ENCODE results near the gene CLTCL1.
A peak's percentile ranks its signal among the peaks of the same experiment; 100 is the strongest.
"Not testable (repeated sequence)": the region's sequence is repeated elsewhere in the genome, so short reads cannot be mapped to it uniquely, and the experiment has no call there.

Gene CLTCL1

DNA sequence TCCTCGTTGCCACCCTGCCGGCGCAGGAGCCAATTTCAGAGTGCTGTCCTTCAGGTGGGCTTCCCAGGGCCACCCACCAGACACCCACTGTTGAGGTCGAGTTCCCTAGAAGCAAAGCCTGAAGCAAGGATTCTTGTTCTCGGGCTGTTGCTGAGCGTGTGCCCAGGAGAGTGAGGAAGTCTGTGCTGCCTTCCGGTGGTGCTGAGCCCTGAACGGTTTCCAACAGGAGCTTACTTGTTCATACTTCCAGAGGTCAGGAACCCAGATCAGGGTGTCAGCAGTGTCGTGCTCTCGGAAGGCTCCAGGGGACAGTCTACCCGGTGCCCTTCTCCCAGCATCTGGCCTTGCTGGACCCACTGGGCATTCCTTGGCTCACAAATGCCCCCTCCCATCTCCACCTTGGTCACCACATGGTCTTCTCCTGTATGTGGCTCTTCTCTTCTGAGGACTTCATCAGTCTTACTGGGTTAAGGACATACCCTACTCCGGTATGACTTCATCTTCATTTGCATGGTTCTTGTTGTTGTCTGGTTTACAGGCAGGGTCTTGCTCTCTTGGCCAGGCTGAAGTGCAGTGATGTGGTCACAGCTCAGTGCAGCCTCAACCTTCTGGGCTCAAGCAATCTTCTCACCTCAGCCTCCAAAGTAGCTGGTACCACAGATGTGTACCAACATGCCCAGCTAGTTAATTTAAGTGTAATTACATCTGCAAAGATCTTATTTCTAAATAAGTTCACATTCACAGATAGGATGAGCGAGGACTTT lies 124.2 kb downstream of the CLTCL1 start:
- H3K4me3 ChIP-seq (ENCODE audit: low read length), result no peak overlapping the region
- no peak overlapping the region for H3K27ac ChIP-seq (ENCODE audit: low read length)
- peaks cover 60% of the 10 kb centered on the region for H3K27me3 ChIP-seq (ENCODE audit: insufficient read depth, low read length)
- 0 out of 2 replicates have a peak, but pooled peaks cover 2% of the 10 kb centered on the region for H3K4me1 ChIP-seq (ENCODE audit: insufficient read depth, low read length)
- no peaks in the 10 kb centered on the region for H3K36me3 ChIP-seq (ENCODE audit: insufficient read depth, low read depth, low read length)
- H3K9ac ChIP-seq (ENCODE audit: low read depth, low read length), result no peak overlapping the region
- H3K9me3 ChIP-seq (ENCODE audit: insufficient read depth, low read depth, low read length), result no peaks in the 10 kb centered on the region

DNA sequence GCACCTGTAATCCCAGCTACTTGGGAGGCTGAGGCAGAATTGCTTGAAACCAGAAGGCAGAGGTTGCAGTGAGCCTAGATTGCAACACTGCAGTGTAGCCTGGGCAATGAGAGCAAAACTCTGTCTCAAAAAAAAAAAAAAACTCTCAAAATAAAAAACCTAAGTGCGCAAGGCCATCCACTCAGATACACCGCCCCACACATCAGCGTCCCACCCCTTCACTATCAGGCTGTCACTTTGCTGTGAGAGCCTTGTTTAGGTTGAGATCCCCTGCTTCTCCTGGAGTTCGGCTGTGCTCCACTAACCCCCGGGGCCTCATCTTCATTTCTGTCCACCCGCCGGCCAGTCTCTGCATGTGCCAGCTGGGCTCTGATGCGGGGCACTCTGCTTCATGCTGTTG lies 125.1 kb downstream of the CLTCL1 start:
- H3K27me3 ChIP-seq (ENCODE audit: insufficient read depth, low read length), result peaks cover 67% of the 10 kb centered on the region
- H3K27ac ChIP-seq (ENCODE audit: low read length), result no peak overlapping the region
- H3K9me3 ChIP-seq (ENCODE audit: insufficient read depth, low read depth, low read length), result no peaks in the 10 kb centered on the region
- no peak overlapping the region for H3K9ac ChIP-seq (ENCODE audit: low read depth, low read length)
- H3K4me1 ChIP-seq (ENCODE audit: insufficient read depth, low read length), result 0 out of 2 replicates have a peak, but pooled peaks cover 2% of the 10 kb centered on the region
- H3K4me3 ChIP-seq (ENCODE audit: low read length), result no peak overlapping the region
- no peaks in the 10 kb centered on the region for H3K36me3 ChIP-seq (ENCODE audit: insufficient read depth, low read depth, low read length)

DNA sequence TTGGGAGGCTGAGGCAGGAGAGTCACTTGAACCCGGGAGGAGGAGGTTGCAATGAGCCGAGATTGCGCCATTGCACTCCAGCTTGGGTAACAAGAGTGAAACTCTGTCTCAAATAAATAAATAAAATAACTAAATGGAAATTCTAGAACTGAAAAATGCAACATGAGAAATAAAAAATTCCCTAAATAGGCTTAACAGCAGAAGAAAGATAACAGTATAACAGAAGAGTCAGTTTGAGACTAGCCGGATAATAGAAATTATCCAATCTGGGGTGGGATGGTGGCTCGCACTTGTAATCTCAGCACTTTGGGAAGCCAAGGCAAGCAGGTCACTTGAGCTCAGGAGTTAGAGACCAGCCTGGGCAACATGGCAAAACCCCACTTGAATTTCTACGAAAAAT lies 127.1 kb downstream of the CLTCL1 start:
- no peak overlapping the region for H3K27ac ChIP-seq (ENCODE audit: low read length)
- H3K9ac ChIP-seq (ENCODE audit: low read depth, low read length), result no peak overlapping the region
- H3K4me1 ChIP-seq (ENCODE audit: insufficient read depth, low read length), result no peaks in the 10 kb centered on the region
- no peaks in the 10 kb centered on the region for H3K9me3 ChIP-seq (ENCODE audit: insufficient read depth, low read depth, low read length)
- H3K27me3 ChIP-seq (ENCODE audit: insufficient read depth, low read length), result peaks cover 58% of the 10 kb centered on the region
- H3K36me3 ChIP-seq (ENCODE audit: insufficient read depth, low read depth, low read length), result no peaks in the 10 kb centered on the region
- H3K4me3 ChIP-seq (ENCODE audit: low read length), result no peak overlapping the region

DNA sequence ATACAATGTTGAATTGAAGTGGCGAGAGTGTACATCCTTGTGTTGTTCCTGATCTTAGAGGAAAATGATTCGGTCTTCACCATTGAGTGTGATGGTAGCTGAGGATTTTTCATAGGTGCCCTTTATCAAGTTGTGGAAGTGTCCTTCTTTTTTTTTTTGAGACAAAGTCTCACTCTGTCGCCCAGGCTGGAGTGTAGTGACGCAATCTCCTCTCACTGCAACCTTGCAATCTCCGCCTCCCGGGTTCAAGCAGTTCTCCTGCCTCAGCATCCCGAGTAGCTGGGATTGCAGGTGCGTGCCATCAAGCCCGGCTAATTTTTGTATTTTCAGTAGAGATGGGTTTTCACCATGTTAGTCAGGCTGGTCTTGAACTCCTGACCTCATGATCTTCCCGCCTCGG lies 132.9 kb downstream of the CLTCL1 start:
- not testable (repeated sequence) for H3K36me3 ChIP-seq (ENCODE audit: insufficient read depth, low read depth, low read length); H3K4me3 ChIP-seq (ENCODE audit: low read length); H3K9ac ChIP-seq (ENCODE audit: low read depth, low read length); H3K27ac ChIP-seq (ENCODE audit: low read length); H3K4me1 ChIP-seq (ENCODE audit: insufficient read depth, low read length); H3K9me3 ChIP-seq (ENCODE audit: insufficient read depth, low read depth, low read length)
- H3K27me3 ChIP-seq (ENCODE audit: insufficient read depth, low read length), result peaks cover 39% of the 10 kb centered on the region

DNA sequence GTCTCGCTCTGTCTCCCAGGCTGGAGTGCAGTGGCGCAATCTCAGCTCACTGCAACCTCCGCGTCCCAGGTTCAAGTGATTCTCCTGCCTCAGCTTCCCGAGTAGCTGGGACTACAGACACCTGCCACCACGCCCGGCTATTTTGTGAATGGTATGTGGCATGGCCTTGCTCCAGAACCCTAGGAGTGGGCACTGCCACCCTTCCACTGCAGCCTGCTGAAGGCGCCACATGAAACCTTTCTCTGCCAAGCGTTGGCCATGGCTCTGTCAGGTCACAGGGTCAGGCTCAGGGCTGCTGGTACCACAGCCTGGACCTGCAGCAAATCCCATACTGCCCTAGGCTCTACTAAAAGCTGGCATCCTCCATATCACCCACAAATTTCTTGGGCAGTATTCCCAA lies 135.4 kb downstream of the CLTCL1 start:
- not testable (repeated sequence) for H3K9ac ChIP-seq (ENCODE audit: low read depth, low read length); H3K4me3 ChIP-seq (ENCODE audit: low read length); H3K4me1 ChIP-seq (ENCODE audit: insufficient read depth, low read length); H3K27ac ChIP-seq (ENCODE audit: low read length); H3K9me3 ChIP-seq (ENCODE audit: insufficient read depth, low read depth, low read length); H3K36me3 ChIP-seq (ENCODE audit: insufficient read depth, low read depth, low read length)
- H3K27me3 ChIP-seq (ENCODE audit: insufficient read depth, low read length), result peaks cover 52% of the 10 kb centered on the region

DNA sequence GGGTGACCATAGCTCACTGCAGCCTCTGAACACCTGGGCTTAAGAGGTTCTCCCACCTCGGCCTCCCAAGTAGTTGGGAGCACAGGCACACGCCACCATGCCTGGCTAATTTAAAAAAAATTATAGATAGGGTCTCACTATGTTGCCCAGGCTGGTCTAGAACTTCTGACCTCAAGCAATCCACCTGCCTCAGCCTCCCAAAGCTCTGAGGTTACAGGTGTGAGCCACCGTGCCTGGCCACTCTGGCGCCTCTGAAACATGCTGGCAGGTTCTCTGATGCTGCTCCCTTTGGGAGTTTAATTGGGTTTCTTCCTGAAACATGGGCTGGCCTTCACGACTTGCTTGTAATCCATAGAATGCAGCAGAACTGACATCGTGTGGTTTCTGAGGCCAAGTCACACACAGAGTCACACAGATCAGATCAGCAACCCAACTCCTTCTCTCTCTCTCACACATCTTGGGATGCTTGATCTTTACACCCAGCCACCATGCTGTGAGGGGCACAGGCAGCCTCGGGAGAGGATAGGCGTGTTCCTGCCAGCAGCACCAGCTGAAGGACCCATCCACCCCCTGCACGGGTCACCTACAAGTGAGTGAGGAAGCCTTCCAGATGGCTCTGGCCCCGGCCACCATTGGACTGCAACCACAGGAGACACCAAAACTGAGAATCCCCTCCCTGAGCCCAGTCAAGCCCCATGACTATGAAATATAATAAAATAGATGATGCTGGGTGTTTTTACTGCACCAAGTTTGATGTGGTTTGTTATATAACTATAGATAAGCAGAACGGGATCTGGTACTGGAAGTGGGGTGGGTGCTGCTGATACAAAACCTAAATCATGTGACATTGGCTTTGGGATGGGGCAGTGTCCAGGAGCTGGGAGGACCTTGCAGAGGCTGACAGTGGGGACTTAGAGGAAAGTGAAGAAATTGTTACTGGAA lies 138.3 kb downstream of the CLTCL1 start:
- Histone ChIP-seq H3K9me3 (ENCODE audit: insufficient read depth, low read depth, low read length) (no peaks in the 10 kb centered on the region; the same call in 1 of the 2 replicates), H3K4me1 (ENCODE audit: insufficient read depth, low read length) (no peaks in the 10 kb centered on the region), H3K9ac (ENCODE audit: low read depth, low read length) (no peak overlapping the region), H3K4me3 (ENCODE audit: low read length) (no peak overlapping the region), H3K27me3 (ENCODE audit: insufficient read depth, low read length) (peaks cover 74% of the 10 kb centered on the region), H3K36me3 (ENCODE audit: insufficient read depth, low read depth, low read length) (no peaks in the 10 kb centered on the region), H3K27ac (ENCODE audit: low read length) (no peak overlapping the region)

DNA sequence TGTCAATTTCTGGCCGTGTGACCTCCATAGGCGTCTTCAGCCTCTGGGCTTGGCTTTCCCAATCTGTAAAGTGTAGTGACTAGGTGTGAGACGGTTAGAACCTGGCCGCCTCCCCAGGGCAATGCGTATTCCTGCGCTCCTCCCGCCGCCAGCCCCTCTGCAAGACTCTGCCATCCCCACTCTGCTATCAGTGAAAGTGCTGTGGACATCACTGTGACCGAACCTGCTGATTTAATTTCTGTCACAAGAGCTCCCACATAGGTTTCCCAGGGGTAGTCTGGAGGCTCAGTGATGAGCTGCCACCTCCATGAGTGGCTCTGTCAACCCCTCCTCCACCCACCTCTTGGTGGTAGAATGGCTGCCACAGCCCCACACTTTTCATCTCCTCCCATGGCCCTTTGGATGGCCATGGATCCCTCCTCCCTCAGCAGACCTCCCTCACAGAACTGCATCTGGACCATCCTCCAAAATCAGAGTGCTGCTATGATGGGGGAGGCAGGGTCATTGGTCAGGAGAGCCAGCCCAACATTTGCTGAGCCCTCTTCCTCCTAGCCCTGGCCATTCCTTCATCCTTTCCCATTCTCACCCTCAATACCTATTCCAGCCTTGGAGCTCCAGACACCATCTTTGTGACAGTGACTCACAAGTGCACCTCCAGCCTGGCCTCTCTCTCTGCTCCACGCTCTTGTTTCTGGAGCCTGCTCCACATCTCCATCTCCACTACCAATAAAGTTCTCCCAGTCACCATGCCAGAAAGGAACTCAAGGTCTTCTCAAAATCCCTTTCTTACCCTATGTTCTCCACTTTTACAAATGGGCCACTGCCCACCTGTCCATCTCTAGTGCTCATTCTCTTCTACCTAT lies 140.0 kb downstream of the CLTCL1 start:
- H3K9ac ChIP-seq (ENCODE audit: low read depth, low read length), result no peak overlapping the region
- H3K27me3 ChIP-seq (ENCODE audit: insufficient read depth, low read length), result peaks cover 90% of the 10 kb centered on the region
- H3K36me3 ChIP-seq (ENCODE audit: insufficient read depth, low read depth, low read length), result no peaks in the 10 kb centered on the region
- H3K9me3 ChIP-seq (ENCODE audit: insufficient read depth, low read depth, low read length), result no peaks in the 10 kb centered on the region; the same call in 1 of the 2 replicates
- H3K4me3 ChIP-seq (ENCODE audit: low read length), result no peak overlapping the region
- H3K27ac ChIP-seq (ENCODE audit: low read length), result no peak overlapping the region
- H3K4me1 ChIP-seq (ENCODE audit: insufficient read depth, low read length), result no peaks in the 10 kb centered on the region

DNA sequence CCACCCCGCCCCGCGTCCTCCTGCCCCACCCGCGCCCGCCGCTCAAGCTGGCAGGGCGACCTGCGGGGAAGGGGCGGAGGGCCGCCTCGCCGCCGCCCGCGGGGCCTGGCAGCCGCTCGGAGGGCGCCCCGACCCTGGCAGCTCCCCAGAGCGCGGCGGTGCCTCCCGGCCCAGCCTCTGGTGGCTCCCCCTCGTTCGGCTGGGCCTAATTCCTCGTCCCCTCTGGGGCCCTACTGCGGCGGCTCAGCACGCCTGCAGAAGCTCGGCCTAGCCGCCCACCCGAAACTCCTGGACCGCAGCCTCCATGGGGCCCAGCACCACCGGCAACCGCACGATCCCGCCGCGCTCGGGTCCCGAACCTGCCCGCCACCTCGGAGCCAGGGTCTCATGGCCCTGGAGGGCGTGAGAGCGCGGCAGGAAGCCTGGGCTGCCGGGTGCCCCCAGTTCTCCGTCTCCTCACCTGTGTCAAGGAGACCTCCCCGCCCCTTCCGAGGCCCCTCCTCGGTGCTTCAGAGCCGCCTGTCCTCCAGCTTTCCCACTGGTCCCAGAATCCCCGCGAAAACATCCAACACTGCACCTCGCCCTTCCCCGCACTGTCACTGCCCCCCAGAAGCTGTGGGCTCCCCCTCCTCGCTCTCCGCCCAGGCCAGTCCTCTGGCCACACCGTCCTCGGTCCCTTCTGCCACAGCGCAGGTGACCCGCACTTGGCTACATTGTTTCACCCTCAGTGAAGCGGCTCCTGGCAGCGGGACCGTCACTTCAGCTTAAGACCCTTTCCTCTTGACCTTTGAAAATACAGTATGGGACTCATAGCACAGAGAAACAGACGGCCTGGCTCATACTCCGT lies 140.8 kb downstream of the CLTCL1 start:
- Histone ChIP-seq H3K27me3 (ENCODE audit: insufficient read depth, low read length) (peaks cover 93% of the 10 kb centered on the region), H3K27ac (ENCODE audit: low read length) (no peak overlapping the region), H3K9me3 (ENCODE audit: insufficient read depth, low read depth, low read length) (no peaks in the 10 kb centered on the region; the same call in 1 of the 2 replicates), H3K4me3 (ENCODE audit: low read length) (no peak overlapping the region), H3K9ac (ENCODE audit: low read depth, low read length) (no peak overlapping the region), H3K36me3 (ENCODE audit: insufficient read depth, low read depth, low read length) (no peaks in the 10 kb centered on the region), H3K4me1 (ENCODE audit: insufficient read depth, low read length) (no peaks in the 10 kb centered on the region)

DNA sequence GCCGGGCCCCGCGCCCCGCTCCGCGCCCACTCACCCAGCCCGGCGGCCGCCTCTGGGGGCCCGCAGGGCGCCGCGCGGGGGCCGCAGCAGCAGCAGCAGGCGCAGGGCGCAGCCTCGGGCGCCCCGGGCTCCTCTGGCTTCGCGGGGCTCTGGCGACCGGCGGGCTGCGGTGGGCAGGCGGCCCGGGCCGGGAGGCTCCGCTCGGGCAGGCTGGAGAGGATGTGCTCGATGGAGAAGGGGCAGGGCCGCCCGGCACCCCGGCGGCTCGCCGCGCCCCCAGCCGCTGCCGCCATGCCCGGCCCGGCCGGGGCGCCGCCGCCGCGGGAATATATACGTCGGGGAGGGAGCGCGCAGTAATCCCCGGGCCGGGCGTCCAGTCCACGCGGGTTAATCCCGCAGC lies 141.5 kb downstream of the CLTCL1 start, which contains the start of gene GSC2:
Gene GSC2, minus strand, starts transcription at position 302 of the 400 bp plus-strand sequence. Its CDS starts 9 bp downstream, at position 293.
- peaks cover 88% of the 10 kb centered on the region for H3K27me3 ChIP-seq (ENCODE audit: insufficient read depth, low read length)
- no peaks in the 10 kb centered on the region; the same call in 1 of the 2 replicates for H3K9me3 ChIP-seq (ENCODE audit: insufficient read depth, low read depth, low read length)
- no peak within 1 kb of the TSS for H3K9ac ChIP-seq (ENCODE audit: low read depth, low read length)
- H3K4me1 ChIP-seq (ENCODE audit: insufficient read depth, low read length), result no peaks in the 10 kb centered on the region
- peak within 1 kb of the TSS; percentile 29; the same call in 1 of the 2 replicates for H3K4me3 ChIP-seq (ENCODE audit: low read length)
- H3K27ac ChIP-seq (ENCODE audit: low read length), result no peak within 1 kb of the TSS
- H3K36me3 ChIP-seq (ENCODE audit: insufficient read depth, low read depth, low read length), result no peaks in the 10 kb centered on the region

DNA sequence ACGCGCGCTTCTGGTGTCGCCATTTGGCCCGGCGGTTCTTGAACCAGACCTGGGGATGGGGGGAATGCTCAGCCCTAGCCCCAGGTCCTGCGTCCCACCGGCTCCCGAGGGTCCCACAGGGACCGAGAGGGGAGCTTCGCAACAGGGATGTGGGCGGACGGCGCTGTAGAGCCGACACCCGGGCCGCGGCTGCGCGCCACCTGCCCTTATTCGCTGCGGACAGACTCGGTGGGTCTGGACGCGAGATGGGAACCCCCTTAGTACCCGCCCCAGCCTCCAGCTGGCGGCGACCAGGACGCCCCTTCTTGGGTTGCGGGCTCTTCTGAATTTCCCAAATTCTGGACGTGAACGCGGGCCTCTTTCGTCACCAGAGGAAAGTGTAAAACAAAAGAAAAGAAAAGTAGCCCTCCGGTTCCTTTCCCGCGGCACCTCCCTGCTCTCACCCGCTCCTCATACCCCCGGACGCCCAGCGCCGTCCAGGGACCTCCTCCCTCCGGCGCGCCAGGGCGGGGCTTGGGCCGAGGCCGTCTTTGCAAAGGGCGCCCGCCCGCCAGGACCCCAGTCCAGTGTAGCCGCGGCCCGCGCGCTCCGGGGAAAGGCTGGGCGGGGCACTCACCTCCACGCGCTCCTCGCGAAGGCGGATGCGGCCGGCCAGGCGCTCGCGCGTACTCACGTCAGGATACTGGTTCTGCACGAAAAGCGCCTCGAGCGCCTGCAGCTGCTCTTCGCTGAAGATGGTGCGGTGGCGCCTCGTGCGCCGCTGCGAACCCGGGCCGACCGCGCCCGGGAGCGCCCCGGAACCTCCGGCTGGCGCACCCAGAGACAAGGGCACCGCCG lies 142.3 kb downstream of the CLTCL1 start:
- H3K27me3 ChIP-seq (ENCODE audit: insufficient read depth, low read length), result peaks cover 85% of the 10 kb centered on the region
- no peaks in the 10 kb centered on the region; the same call in 1 of the 2 replicates for H3K9me3 ChIP-seq (ENCODE audit: insufficient read depth, low read depth, low read length)
- H3K9ac ChIP-seq (ENCODE audit: low read depth, low read length), result no peak overlapping the region
- peak overlapping the region; percentile 29; the same call in 1 of the 2 replicates for H3K4me3 ChIP-seq (ENCODE audit: low read length)
- H3K36me3 ChIP-seq (ENCODE audit: insufficient read depth, low read depth, low read length), result no peaks in the 10 kb centered on the region
- no peaks in the 10 kb centered on the region for H3K4me1 ChIP-seq (ENCODE audit: insufficient read depth, low read length)
- H3K27ac ChIP-seq (ENCODE audit: low read length), result no peak overlapping the region

All from iPS-20b (cell line).